Daoy (cell line): ENCODE results near the gene TRIM17. TPM values are rescaled to one million over a fixed set of nuclear protein-coding genes. Genes with fewer than 3 reads are reported as not detected.
"Not testable (repeated sequence)": the region's sequence is repeated elsewhere in the genome, so short reads cannot be mapped to it uniquely, and the experiment has no call there.

Experiments used
- DNase-seq: peaks from one replicate; pipeline ENCODE4 v3.0.0-alpha.2; 2015; ENCODE audit warnings: low read depth
- total RNA-seq: library from RNA; depleted of rRNA; stranded (reverse); fragments of >200 nt; shearing (Covaris generic); gene quantifications from 2 replicates; pipeline ENCODE4 v1.2.3, GENCODE V29; 2014

The TRIM17 gene
- total RNA-seq, 1 experiment from 2014 or later, result not detected

DNA sequence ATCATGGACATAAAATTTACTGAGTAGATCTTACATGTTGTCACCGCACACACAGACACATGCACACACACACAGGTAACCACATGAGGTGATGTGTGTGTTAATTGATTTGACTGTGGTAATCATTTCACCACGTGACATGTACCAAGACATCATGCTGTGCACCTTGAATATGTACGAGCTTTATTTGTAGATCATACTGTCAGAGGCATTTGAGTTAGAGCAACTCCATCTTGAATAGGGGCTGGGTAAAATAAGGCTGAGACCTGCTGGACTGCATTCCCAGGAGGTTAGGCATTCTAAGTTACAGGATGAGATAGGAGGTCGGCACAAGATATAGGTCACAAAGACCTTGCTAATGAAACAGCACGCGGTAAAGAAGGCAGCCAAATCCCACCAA lies 31.7 kb upstream of the TRIM17 start:
- no peak for DNase-seq

DNA sequence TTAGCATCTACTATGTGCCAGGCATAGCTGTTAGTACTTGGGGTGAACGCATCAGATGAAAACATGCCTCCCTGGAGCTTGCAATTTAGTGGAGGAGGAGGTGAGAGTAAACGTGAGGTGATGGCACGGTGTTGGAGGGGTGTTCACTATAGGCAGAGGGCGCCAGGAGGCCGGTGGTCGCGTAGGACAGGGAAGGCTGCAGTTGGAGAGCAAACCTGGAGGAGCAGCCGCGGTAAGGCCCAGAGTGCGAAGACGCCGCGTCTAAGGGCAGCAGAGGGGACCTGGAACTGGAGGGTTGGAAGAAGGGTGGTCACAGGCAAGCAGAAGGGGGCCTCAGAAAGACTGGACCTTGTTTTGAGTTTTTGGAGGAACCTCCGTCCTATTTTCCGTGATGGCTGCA lies 30.2 kb upstream of the TRIM17 start:
- DNase-seq, result no peak

DNA sequence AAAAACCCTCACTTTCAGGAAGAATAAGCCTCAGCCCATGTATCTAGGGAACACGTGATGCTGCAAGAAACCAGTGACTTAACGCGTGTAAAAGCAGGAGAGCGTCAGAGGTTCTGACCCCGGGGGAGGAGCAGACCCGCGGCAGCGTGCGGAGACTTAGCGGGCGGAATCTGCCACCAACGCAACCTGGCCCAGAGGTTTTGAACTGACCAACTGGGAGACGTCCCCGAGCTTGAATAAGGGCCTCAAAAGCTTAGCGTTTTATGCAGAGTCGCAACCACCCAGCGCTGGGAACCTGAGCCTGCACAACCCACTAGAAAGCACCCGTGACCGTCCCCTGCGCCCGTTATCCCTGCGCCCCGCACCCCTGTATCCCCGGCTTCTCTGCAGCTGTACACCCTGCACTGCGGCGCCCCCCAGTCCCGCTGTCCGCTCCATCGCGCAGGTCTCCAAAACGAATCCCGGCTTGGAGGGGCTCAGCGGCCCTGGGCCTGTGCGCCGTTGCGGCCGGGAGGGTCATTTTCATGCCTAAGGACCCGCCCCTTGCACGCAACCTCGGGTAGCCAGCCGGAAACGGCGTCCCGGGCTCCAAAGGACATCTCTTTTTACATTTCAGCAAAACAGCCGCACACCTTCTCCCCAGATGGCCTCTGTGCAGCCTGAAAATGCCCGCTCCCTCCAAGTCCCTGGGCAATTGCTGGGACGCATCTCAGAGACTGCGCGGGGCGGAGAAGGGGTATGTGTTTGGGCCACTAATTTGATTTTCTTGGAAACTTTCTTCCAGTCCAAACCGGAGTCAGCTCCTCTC lies 29.4 kb upstream of the TRIM17 start:
- DNase-seq, result peak; percentile 43

DNA sequence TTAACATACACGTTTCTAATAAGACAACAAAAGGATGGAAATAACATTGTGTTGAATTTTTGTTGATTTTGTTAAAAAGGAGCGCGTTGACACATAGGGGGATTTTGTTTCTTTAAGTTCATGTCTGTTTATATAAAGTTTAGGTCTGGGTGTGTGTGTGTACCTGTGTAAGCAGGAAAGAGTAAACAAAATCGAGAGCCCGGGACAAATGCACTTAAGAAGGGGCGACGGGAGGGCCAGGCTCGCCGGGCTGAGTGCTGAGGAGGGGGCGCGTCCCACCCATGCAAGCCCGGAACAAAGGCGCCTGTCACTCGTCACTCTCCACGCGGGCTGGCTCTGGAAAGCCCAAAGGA lies 28.8 kb upstream of the TRIM17 start:
- DNase-seq, result no peak

DNA sequence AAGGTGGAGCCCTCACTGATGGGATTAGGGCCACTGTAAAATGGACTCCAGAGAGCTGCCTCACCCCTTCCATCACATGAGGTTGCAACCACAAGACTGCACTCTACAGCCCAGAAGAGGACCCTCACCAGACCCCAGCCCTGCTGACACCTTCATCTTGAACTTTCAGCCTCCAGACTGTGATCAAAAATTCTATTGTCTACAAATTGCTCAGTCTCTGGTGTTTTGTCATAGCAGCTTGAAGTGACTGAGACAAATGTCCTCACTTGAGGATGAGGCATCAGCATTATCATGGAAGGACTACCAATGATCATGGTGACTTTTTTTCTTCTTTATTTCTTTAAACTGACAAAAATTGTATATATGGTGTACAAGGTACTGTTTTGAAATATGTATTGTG lies 26.7 kb upstream of the TRIM17 start:
- no peak for DNase-seq

DNA sequence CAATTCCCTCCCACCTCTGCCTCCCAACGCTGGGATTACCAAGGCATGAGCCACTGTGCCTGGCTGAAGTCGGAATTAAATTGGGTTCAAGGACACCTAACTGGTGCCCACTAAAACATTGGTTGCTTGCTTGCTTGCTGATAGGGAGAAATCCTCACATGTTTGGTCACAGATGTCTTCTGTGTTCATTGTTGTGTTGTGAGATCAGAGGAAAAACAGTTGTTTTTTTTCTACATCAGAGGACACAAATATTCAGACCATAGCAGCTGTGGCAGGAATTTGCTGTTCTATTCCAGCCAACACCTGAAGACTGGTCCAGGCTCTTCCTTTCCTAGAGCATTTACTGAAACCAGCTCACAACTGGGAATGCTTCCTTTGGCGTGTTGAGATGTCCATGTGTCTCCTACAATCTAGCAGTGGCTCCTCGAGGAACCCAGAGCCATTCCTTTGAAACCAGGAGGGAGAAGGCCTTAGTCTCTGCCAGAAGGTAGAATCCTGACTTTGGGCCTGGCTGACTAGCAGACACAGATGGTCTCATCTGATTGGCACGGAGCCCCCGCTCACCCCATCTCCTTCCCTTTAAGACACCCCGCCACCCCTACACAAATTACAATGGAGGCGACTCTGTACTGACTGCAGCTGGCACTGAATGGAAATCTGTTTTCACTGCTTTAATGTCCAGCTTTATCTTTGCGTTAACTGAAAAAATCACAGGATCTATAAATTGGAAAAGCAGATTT lies 24.3 kb upstream of the TRIM17 start:
- DNase-seq, result no peak

DNA sequence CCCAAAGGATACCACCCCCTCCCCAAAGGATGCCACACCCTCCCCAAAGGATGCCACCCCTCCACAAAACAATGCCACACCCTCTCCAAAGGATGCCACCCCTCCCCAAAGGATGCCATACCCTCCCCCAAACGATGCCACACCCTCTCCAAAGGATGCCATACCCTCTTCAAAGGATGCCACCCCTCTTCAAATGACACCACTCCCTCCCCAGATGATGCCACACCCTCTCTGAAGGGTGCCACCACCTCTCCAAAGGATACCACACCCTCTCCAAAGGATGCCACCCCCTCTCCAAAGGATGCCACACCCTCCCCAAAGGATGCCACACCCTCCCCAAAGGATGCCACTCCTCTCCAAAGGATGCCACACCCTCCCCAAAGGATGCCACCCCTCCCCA lies 21.6 kb upstream of the TRIM17 start:
- DNase-seq, result no peak

DNA sequence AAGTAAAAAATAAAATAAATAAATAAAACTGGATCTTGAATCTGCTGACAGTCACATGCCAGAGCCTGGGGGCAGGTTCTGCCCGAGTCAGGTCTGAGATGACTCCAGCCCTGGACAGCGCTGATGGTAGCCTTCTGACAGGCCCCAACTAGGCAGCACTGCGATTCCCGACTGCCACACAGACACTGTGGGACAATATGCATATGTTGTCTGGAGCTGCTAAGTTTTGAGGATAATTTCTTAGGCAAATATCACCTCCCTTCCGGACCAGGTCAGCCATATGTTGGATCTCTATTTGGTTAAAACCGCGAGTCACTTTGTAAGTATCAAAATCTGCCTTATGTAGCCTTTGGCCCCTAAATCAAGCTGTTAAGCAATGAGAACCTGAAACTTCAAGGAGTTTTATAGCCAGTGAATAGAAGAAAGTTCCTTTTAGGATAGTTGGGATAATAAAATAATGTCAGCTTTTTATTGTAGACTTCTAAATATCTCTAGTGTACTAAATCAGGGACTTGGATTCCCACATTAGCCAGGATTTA lies 20.8 kb upstream of the TRIM17 start:
- DNase-seq, result no peak

DNA sequence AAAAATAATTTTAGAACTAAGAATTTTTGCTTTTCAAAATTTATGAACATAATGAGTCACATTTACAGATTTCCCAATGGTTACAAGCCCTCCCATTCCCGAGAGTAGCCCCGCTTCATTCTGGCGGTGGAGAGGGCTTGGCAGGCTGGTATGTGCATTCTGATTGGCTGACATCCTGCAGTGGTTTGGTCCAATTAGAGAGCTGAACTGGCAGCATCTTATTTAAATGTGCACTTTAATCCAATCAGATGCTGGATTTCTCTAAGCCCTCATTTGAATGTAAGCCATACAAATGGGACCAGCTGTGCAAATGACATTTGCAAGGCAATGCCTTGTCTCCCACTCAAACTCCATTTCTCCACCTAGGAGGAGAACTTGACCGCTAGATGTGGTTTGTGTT lies 18.0 kb upstream of the TRIM17 start:
- DNase-seq, result no peak

DNA sequence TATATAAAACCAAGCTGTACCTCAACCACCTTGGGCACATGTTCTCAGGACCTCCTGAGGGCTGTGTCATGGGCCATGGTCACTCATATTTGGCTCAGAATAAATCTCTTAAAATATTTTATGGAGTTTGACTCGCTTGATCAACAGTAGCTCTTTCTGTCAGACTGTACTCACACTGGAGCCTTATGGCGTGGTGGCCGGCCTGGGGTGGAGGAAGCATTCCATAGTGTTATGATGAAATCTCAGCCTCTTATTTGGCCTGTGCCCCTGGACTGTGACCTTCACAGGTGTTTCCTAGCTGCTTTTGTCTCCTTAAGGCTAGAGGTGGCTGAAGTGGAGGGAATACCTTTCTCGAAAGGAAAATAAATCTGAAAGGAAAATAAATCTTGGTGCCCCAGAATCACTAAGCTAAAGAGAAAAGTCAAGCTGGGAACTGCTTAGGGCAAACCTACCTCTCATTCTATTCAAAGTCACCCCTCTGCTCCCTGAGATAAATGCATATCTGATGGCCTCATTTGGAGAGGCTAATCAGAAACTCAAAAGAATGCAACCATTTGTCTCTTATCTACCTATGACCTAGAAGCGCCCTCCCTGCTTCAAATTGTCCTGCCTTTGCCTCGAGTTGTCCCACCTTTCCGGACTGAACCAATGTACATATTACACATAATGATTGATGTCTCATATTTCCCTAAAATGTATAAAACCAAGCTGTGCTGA lies 16.8 kb upstream of the TRIM17 start:
- not testable (repeated sequence) for DNase-seq

DNA sequence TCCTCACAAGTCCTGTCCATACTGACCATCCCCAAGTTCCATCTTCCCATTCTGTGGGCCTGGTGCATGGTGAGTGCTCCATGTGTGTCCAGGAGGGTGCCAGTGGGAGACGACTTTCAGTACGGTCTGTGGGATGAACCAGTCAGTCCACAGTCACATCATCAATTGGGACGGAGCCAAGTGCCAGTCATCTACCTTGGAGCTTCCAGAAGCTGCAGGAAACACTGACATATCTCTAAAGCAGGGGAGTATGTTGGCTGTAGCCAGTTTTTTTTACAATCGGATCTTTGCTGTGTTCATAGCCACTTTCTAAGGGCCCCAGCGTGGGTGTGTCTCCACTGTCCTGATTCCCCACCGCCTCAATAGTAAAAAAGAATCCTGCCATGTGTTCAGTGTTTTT lies 13.6 kb upstream of the TRIM17 start:
- no peak for DNase-seq

DNA sequence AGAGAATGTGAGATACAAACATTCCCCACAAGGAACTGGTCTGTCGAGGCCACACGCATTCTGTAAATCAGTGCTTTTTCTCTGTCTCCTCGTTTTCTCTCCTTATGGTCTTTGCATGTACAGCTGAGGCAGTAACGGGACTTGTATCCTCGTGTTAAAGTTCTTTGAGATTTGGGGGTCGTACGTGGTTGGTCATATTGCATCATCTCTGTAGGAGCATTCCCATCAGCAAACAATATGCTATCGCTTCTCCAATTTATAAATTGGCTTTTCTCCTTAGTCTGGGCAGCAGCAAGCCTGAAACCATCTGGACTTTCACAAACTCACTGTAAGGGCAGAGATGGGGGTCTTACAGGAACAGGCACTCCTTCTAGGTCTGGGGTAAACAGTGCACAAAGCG lies 13.0 kb upstream of the TRIM17 start:
- DNase-seq, result no peak

DNA sequence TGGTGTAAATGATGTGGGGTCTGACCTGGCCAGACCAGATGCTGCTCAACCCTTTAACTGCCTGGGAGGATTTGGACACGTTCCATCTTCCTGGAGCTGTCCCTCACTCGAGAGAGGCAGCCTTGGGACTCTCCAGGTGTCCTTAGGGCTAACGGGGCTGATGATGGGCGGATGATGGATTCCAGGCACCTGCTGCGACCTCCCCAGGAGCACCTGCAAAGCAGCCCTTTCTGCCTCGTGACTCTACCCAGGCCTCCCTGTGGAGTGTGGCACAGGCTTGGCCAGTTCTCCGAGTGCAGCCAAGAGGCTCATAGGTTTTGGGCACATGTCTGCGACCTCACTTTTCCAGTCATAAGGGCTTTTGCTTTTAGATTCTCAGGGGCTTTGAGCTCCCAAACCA lies 12.3 kb upstream of the TRIM17 start:
- DNase-seq, result no peak

DNA sequence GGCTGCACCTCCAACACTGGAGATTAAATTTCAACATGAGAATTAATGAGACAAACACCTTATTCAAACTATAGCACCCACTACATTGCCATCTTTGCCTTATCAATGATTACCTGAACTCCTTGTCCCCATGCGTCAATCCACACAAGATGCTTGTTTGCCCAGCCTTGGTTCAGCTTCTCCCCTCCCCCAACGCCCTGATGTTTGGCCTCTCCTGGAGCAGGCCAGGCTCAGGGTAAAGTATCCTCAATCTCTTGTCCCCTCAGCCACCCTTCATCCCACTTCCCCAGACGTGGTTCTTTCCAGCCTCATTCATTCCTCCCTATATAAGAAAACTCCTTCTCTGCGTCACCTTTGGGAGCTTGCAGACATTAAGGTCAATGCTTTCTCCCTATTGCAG lies 11.8 kb upstream of the TRIM17 start:
- DNase-seq, result no peak

DNA sequence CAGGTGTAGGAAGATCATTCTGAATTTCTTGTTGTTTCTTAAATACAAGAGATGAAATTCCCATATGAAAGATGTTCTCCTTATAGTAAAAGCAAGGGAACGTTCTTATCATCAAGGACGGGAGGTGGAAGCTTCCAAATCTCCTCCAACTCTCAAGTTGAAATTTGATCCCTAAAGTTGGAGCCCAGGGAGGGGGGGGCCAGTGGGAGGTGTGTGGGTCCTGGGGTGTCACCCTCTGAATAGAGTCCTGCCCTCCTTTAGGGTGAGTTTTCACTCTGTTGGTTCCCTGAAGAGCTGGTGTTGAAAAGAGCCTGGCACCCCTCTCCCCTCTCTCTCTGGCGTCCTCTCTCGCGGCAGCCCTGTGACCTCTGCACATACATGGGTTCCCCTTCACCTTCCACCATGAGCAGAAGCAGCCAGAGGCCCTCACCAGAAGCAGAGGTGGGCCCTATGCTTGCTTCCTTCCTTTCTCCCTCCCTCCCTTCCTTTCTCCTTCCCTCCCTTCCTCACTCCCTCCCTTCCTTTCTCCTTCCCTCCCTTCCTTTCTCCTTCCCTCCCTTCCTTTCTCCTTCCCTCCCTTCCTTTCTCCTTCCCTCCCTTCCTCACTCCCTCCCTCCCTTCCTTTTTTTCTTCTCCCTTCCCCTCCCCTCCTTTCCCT lies 10.0 kb upstream of the TRIM17 start:
- DNase-seq, result no peak

DNA sequence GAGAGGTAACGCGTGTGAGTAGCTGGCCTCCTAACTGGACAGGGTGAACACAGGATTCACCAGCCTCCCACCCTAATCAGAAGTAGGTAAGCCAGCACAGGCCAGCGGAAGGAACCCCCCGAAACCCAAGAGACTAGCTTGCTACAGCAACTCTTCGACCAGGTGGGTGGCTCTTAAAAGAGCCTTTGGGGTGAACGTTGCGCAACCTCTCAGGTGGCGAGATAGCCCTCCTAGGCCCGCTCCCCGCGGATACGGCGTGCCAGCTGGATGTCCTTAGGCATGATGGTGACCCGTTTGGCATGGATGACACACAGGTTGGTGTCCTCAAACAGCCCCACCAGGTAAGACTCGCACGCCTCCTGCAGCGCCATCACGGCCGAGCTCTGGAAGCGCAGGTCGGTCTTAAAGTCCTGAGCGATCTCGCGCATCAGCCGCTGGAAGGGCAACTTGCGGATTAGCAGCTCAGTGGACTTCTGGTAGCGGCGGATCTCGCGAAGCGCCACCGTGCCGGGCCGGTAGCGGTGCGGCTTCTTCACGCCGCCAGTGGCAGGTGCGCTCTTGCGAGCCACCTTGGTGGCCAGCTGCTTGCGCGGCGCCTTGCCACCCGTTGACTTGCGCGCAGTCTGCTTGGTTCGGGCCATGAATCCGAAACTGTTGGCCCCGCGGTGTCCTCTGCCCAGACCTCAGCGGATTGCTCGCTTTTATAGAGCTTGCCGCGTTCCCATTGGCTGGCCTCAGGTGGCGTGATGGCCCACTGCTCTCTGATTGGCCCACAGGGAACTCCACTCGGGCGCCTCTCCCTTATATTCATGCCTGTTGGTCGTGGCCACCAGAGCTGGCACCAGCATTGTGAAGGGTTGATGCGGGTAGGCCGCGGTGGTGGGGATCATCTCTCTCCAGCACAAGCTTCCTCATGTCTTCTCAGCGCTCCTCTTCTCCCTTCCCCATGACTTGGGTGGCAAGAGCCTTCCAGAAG lies 8.3 kb upstream of the TRIM17 start:
- no peak for DNase-seq

DNA sequence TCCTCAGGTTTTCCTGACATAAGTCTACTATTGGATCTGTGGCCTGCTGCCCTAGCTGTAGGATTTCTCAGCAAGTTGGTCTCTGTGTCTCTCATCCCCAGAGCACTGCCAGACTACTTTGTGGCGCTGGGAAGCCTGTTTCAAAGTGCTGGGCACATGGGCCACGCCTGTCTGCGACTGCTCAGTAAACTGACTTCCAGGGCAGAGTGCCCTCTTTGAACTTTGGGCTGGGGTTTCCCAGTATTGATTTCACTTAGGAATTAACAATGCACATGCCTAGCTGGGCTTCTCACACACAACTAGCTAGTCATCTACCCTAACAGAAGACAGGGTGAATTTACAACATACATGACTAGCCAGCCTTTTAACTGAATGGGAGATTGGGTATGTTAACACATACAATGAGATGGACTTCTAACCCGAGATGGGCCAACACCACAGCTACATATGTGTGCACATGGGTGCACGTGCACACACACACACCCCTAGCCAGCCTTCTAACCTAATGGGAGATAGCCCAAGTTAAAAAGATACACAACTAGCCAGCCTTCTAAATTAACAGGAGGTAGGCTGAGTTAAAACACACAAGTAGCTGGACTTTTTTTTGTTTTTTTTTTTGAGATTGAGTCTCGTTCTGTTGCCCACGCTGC lies 6.9 kb upstream of the TRIM17 start:
- DNase-seq, result no peak

DNA sequence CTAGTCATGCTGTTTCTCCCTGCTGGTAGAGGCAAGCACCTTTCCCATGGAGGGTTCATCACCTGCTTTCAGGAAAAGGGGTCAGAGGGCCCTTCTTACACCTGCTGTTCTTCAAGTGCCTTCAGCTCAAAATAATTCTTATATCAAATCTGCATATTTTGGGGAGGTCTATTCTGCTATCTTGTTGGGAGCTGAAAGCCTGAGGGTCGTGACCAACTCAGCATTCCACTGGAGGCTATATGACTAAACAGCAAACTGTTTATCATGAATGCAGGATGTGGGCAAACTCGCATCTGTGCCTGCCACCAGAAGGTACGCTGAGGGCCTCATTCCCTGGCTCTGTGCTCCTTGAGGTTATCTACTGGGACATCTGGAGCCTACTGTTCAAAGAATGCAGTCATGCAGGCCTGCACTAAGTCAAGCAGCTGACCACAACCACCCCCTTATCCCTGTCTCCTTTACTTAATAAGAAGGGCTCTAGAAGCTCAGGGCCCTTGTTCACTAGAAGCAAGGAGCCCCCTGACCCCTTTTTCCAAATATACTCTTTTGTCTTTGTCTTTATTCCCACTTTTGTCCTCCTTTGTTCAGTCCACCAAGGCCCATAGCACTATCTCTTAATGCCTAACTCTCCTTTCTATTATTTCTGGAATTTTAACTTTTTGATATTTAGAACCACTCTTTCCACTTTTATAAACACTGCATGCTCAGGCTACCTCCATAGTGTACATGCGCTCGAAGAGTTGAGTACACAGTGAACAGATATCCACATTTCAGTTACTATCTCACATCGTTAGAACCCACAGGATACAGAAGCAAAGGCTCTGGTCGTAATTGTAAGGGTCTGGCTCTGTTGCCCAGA lies 4.5 kb upstream of the TRIM17 start:
- DNase-seq, result no peak

DNA sequence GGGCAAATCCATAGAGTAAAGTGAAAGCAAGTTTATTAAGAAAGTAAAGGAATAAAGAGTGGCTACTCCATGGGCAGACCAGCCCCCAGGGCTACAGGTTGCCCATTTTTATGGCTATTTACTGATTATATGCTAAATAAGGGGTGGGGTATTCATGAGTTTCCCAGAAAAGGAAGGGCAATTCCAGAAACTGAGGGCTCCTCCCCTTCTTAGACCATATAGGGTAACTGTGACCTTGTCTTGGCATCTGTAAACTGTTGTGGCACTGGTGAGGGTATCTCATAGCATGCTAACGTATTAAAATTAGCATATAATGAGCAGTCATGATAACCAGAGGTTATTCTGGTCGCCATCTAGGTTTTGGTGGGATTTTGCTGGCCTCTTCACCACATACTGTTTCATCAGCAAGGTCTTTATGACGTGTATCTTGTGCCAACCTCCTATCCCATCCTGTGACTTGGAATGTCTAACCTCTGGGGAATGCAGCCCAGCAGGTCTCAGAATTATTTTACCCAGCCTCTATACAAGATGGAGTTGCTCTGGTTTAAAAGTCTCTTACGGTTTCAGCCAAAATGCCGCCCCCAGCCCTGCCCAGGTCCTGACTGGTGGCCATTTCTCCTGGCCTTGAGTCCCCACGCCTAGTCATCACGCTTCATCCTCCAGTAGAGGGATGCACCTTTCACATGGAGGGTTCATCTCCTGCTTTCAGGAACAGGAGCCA lies 982 bp upstream of the TRIM17 start:
- DNase-seq, result no peak
